Karpas-422 (cell line): ENCODE data around the gene HTT. TPM values are rescaled to one million over a fixed set of nuclear protein-coding genes. Genes with fewer than 3 reads are reported as not detected.

Source experiments
- DNase-seq: peaks from one replicate; pipeline ENCODE4 v3.0.0-alpha.2; 2015
- H2AFZ ChIP-seq: fragments of 200-600 bp; sonication (generic); 2 replicates; pipeline ENCODE4 v1.6.1; 2014; ENCODE audit warnings: antibody characterized with exemption, low read length, mixed read lengths
- H3K27ac ChIP-seq: fragments of 200-600 bp; sonication (generic); 2 replicates; pipeline ENCODE4 v1.5.1; 2014; ENCODE audit warnings: mild to moderate bottlenecking, low read length, moderate library complexity
- H3K27me3 ChIP-seq: fragments of 200-600 bp; sonication (generic); 2 replicates; pipeline ENCODE4 v1.6.1; 2014; ENCODE audit warnings: low read length, mixed read lengths
- H3K36me3 ChIP-seq: fragments of 200-600 bp; sonication (generic); 2 replicates; pipeline ENCODE4 v1.6.1; 2014; ENCODE audit warnings: low read length, mixed read lengths; ENCODE audit not compliant: insufficient read depth
- H3K4me1 ChIP-seq: fragments of 200-600 bp; sonication (generic); 2 replicates; pipeline ENCODE4 v1.6.1; 2014; ENCODE audit warnings: mild to moderate bottlenecking, low read length, mixed read lengths
- H3K4me2 ChIP-seq: fragments of 200-600 bp; sonication (generic); 2 replicates; pipeline ENCODE4 v1.6.1; 2014; ENCODE audit warnings: low read length, low read depth, mild to moderate bottlenecking; ENCODE audit not compliant: poor library complexity, severe bottlenecking
- H3K4me3 ChIP-seq: fragments of 200-600 bp; sonication (generic); 2 replicates; pipeline ENCODE4 v1.5.1; 2014; ENCODE audit warnings: mild to moderate bottlenecking, antibody characterized with exemption, low read length, mixed read lengths
- H3K79me2 ChIP-seq: fragments of 200-600 bp; sonication (generic); 2 replicates; pipeline ENCODE4 v1.6.1; 2014; ENCODE audit warnings: mild to moderate bottlenecking, low read length, mixed read lengths
- H3K9ac ChIP-seq: fragments of 200-600 bp; sonication (generic); 2 replicates; pipeline ENCODE4 v1.6.0; 2014; ENCODE audit warnings: low read length
- H3K9me2 ChIP-seq: fragments of 200-600 bp; sonication (generic), shearing (Covaris generic); replicated peaks from 2 replicates; pipeline ENCODE4 v1.6.0; 2014; ENCODE audit warnings: mild to moderate bottlenecking, low read length, moderate library complexity; ENCODE audit not compliant: insufficient read depth
- H3K9me3 ChIP-seq: fragments of 300-700, 200-600 bp; sonication (generic); 2 replicates; pipeline ENCODE4 v1.6.1; 2014; ENCODE audit warnings: low read length, mixed read lengths
- H4K20me1 ChIP-seq: fragments of 200-600 bp; sonication (generic); 2 replicates; pipeline ENCODE4 v1.6.1; 2014; ENCODE audit warnings: mild to moderate bottlenecking, antibody characterized with exemption, low read length, low read depth; ENCODE audit not compliant: insufficient read depth
- total RNA-seq: library from RNA; depleted of rRNA; stranded (reverse); fragments of >200 nt; shearing (Covaris generic); gene quantifications from 2 replicates; pipeline ENCODE4 v1.2.3, GENCODE V29; 2014; ENCODE audit warnings: low replicate concordance

The HTT gene
- total RNA-seq, 1 experiment from 2014 or later = 24.8 TPM

- H3K9me2 ChIP-seq = no peaks in the 10 kb centered on the region
- H3K9me3 ChIP-seq = no peaks in the 10 kb centered on the region
- DNase-seq = no peak
- H3K4me3 ChIP-seq = no peak overlapping the region
- H2AFZ ChIP-seq = no peak overlapping the region
- H4K20me1 ChIP-seq = no peaks in the 10 kb centered on the region
- H3K27ac ChIP-seq = no peak overlapping the region
- no peak overlapping the region for H3K9ac ChIP-seq
- no peaks in the 10 kb centered on the region for H3K79me2 ChIP-seq
- no peak overlapping the region for H3K4me2 ChIP-seq
- H3K27me3 ChIP-seq = no peaks in the 10 kb centered on the region
- H3K4me1 ChIP-seq = peaks cover 11% of the 10 kb centered on the region
- H3K36me3 ChIP-seq = no peaks in the 10 kb centered on the region
Measured at GRCh38 chr4:3261411-3262207, 187.1 kb downstream of the HTT start.

GRCh38 chr4:3262208-3263052 is 187.9 kb downstream of the HTT start:
- Histone ChIP-seq H3K79me2 (no peaks in the 10 kb centered on the region), H3K9me2 (no peaks in the 10 kb centered on the region), H4K20me1 (no peaks in the 10 kb centered on the region), H3K36me3 (no peaks in the 10 kb centered on the region), H3K9me3 (no peaks in the 10 kb centered on the region), H3K4me2 (no peak overlapping the region), H3K4me1 (peaks cover 3% of the 10 kb centered on the region), H3K27ac (no peak overlapping the region), H3K9ac (no peak overlapping the region), H3K27me3 (no peaks in the 10 kb centered on the region), H2AFZ (no peak overlapping the region), H3K4me3 (no peak overlapping the region)
- DNase-seq = no peak

DNA sequence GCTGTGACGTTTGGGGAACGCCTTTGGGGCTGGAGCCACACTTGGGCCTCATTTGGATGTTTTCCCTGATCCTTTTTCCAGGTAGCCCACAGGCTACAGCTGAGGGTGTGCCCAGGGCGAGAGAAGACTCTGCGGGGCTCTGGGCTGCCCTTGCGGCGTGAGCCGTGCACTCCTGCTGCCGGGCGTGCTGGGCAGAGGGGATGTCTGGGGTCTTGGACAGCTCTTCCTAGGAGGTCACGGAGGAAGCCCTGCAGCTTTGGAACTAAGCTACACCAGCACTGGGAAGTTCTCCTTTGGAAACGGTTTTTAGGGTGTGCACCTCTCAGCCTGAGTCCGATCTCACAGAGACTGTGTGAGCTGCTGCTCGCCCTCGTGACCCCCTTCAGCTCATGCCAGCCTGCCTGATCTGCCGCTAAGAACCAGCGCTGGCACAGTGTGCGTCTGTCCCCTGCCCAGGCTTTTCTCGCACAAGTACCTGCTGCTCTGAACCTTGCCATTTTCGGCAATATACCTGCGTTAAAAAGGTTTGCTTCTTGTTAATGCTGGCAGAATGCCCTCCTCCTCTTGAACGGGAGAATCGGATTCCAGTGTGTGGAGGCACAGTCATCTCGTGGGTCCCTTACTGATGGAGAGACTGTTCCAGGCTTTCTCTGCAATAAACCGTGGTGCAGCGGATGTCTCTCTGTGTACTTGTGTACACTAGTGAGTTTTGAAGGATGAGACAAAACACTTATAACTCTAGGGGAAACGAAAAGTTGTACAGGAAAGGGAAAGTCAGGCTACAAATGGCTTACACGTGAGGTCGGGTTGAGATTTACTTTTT is 188.8 kb downstream of the HTT start:
- Histone ChIP-seq H3K36me3 (no peaks in the 10 kb centered on the region), H3K4me3 (no peak overlapping the region), H3K79me2 (no peaks in the 10 kb centered on the region), H3K9ac (no peak overlapping the region), H3K27ac (no peak overlapping the region), H2AFZ (no peak overlapping the region), H3K9me3 (no peaks in the 10 kb centered on the region), H3K4me1 (no peaks in the 10 kb centered on the region), H3K27me3 (no peaks in the 10 kb centered on the region), H4K20me1 (no peaks in the 10 kb centered on the region), H3K4me2 (no peak overlapping the region), H3K9me2 (no peaks in the 10 kb centered on the region)
- no peak for DNase-seq

DNA sequence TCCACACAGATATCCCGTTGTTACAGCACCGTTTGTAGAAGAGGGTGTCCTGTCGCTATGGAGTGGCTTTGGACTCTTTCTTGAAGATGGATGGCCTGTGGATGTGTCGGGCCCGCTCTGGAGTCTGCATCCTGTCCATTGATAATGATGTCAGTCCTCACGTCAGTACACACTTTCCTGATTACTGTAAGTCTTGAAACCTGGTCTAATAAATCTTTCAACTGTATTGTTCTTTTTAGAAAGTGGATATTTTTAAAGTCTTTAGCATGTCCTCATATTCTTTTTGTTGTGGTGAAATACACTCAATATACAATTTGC is 189.4 kb downstream of the HTT start:
- H3K9me3 ChIP-seq = no peaks in the 10 kb centered on the region
- no peaks in the 10 kb centered on the region for H3K4me1 ChIP-seq
- no peak overlapping the region for H2AFZ ChIP-seq
- H3K79me2 ChIP-seq = no peaks in the 10 kb centered on the region
- H3K36me3 ChIP-seq = no peaks in the 10 kb centered on the region
- H3K4me2 ChIP-seq = no peak overlapping the region
- no peak overlapping the region for H3K27ac ChIP-seq
- H3K9me2 ChIP-seq = no peaks in the 10 kb centered on the region
- DNase-seq = no peak
- no peak overlapping the region for H3K9ac ChIP-seq
- H3K27me3 ChIP-seq = no peaks in the 10 kb centered on the region
- H4K20me1 ChIP-seq = no peaks in the 10 kb centered on the region
- H3K4me3 ChIP-seq = no peak overlapping the region

DNA sequence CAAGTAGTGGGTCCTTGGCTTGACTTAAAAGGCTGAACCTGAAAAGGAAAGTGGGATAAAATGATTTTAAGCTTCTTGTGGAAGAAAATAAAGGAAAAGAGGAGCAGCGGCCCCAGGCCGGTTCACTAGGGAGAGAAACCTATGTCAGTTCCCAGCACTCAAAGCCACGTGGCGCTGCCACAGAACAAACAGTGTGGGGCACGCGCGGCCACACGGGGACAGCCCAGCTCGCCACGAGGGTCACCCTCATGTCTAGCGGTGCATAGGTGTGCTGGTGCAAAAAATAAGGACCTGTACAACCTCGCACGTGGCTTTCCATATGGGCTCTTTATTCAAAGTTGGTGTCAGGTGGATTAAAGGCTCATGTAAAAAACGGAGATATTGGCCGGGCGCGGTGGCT is 191.6 kb downstream of the HTT start:
- no peaks in the 10 kb centered on the region for H3K27me3 ChIP-seq
- no peak overlapping the region for H2AFZ ChIP-seq
- H3K9me2 ChIP-seq = no peaks in the 10 kb centered on the region
- no peaks in the 10 kb centered on the region for H3K4me1 ChIP-seq
- no peaks in the 10 kb centered on the region for H3K79me2 ChIP-seq
- no peak for DNase-seq
- no peak overlapping the region for H3K4me2 ChIP-seq
- H3K36me3 ChIP-seq = no peaks in the 10 kb centered on the region
- no peak overlapping the region for H3K9ac ChIP-seq
- H3K9me3 ChIP-seq = no peaks in the 10 kb centered on the region
- no peaks in the 10 kb centered on the region for H4K20me1 ChIP-seq
- no peak overlapping the region for H3K4me3 ChIP-seq
- no peak overlapping the region for H3K27ac ChIP-seq

DNA sequence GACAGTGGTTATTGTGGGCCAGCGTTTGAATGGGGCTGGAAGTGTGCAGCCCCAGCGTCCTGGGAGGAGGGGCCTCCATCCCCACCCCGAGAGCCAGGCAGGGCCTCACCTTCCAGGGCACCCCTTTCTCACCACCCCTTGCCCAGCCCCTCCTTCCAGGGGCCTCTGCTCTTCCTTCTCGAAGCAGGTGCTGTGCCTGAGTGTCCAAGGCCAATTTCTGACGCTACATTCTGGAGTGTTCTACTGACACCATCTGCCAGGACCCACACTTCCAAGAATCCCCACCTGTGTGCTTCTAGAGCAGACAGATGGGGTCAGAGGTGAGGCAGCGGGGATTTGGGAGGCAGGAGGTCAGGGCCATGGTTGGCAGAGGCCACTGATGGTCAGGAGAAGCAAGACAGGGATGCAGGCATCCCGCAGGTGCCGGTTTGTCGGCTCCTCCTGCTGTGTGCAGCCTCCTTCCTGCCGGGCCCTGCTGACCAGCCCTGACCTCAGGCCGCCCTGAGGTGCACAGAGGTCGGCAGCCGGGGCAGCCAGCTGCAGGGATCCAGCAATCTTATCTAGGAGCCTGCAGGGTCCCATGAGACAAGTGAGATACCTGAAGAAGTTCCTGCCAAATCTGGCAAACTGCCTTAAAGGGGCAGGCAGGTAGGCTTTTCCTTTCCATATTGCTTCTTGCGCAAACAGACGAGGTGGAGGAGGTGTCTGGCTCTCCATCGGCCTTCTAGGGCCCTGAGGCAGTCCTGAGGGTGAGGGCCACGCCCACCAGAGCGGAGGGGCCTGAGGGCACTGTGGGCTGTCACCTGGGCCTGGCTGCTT is 193.3 kb downstream of the HTT start:
- no peak overlapping the region for H3K4me2 ChIP-seq
- no peaks in the 10 kb centered on the region for H4K20me1 ChIP-seq
- H3K4me1 ChIP-seq = peaks cover 13% of the 10 kb centered on the region
- no peaks in the 10 kb centered on the region for H3K9me2 ChIP-seq
- no peak overlapping the region for H3K27ac ChIP-seq
- DNase-seq = no peak
- H3K9ac ChIP-seq = no peak overlapping the region
- H3K4me3 ChIP-seq = no peak overlapping the region
- no peaks in the 10 kb centered on the region for H3K79me2 ChIP-seq
- H3K9me3 ChIP-seq = no peaks in the 10 kb centered on the region
- H2AFZ ChIP-seq = no peak overlapping the region
- no peaks in the 10 kb centered on the region for H3K36me3 ChIP-seq
- H3K27me3 ChIP-seq = no peaks in the 10 kb centered on the region

DNA sequence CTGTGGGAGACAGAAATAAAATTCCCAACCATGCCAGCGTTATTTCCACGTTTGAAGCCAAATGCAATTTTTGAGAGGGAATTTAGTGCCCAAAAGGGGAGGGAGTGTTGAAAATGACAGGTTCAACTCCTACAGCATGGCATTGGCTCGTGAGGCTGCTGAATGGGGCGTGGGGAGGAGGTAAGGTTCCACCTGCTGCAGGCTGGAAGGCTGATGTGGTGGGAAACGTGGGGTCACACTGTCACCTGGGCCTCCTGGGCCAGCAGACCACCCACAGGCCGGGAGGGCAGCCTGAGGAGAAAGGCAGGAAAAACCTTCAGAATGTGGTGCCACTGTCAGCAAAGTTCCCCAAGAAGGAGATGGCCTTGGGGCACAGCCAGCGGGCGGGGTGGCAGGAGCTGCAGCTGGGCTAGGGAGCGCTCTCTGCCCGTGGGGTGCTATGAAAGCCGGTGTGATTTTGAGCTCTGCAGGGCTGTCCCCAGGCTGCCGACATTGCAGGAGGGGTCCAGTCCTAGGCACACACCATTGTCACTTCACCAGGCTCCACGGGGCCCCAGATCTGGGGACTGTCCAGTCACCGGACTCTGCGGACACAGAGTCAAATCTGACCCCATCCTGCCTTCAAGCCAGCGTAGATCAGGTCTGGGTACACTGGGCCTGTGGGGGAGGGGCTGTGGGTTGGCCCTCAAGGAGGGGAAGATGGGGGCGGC is 194.1 kb downstream of the HTT start:
- H3K4me2 ChIP-seq = no peak overlapping the region
- H3K4me3 ChIP-seq = no peak overlapping the region
- no peaks in the 10 kb centered on the region for H4K20me1 ChIP-seq
- H3K9me2 ChIP-seq = no peaks in the 10 kb centered on the region
- no peak for DNase-seq
- H3K9ac ChIP-seq = no peak overlapping the region
- H3K27ac ChIP-seq = no peak overlapping the region
- no peaks in the 10 kb centered on the region for H3K27me3 ChIP-seq
- H3K4me1 ChIP-seq = peaks cover 13% of the 10 kb centered on the region
- no peaks in the 10 kb centered on the region for H3K36me3 ChIP-seq
- no peak overlapping the region for H2AFZ ChIP-seq
- H3K79me2 ChIP-seq = no peaks in the 10 kb centered on the region
- no peaks in the 10 kb centered on the region for H3K9me3 ChIP-seq
